Suprapubic skin (tissue), 4 donors: Measurements from ENCODE around the gene ABCC8. TPM values are rescaled to one million over a fixed set of nuclear protein-coding genes. Genes with fewer than 3 reads are reported as not detected.

Experiments
- DNase-seq, 2 donors: peaks; one replicate each; pipeline ENCODE4 v3.0.0-alpha.2; 2019; ENCODE audit warnings: low spot score in 2 of 2
- H3K27ac ChIP-seq: fragments of 200-600 bp; sonication (generic); one replicate; pipeline ENCODE4 v1.5.1; 2019
- H3K27me3 ChIP-seq: fragments of 200-600 bp; sonication (generic); one replicate; pipeline ENCODE4 v1.5.1; 2019
- H3K36me3 ChIP-seq: fragments of 200-600 bp; sonication (generic); one replicate; pipeline ENCODE4 v1.5.1; 2019
- H3K4me1 ChIP-seq: fragments of 200-600 bp; sonication (generic); one replicate; pipeline ENCODE4 v1.5.1; 2019
- H3K4me3 ChIP-seq: fragments of 200-600 bp; sonication (generic); one replicate; pipeline ENCODE4 v1.5.1; 2019; ENCODE audit warnings: mild to moderate bottlenecking
- H3K9me3 ChIP-seq: fragments of 200-600 bp; sonication (generic); one replicate; pipeline ENCODE4 v1.5.1; 2019
- EP300 ChIP-seq: sonication (generic); formaldehyde crosslinking; IDR thresholded peaks from one replicate; pipeline ENCODE4 v1.6.1; 2017; ENCODE audit warnings: antibody characterized with exemption
- POLR2A ChIP-seq, 2 donors: fragments of 450-650 bp; IDR thresholded peaks; one replicate each; pipeline ENCODE4 v1.6.1; 2017; ENCODE audit warnings: antibody characterized with exemption in 2 of 2, mild to moderate bottlenecking in 2 of 2, moderate library complexity in 2 of 2
- POLR2AphosphoS5 ChIP-seq, 3 donors: sonication (generic); formaldehyde crosslinking; IDR thresholded peaks; one replicate each; pipeline ENCODE4 v1.6.1; 2017; ENCODE audit warnings: antibody characterized with exemption in 3 of 3
- WGBS: methylation state at CpG from one replicate; pipeline ENCODE4 v1.1.5; 2018; 5-methylcytosine and 5-hydroxymethylcytosine counted together
- total RNA-seq, 4 donors: library from RNA; depleted of rRNA; stranded (reverse); fragments of >200 nt; gene quantifications; one replicate each; pipeline ENCODE4 v1.1.0, GENCODE V29; 2016
- TF ChIP-seq, protein P1 (sequence below), 2 donors: fragments of 200-600 bp in 1 of 2; fragments of 450-650 bp in 1 of 2; sonication (generic) in 1 of 2; IDR thresholded peaks; one replicate each; pipeline ENCODE4 v1.5.1; 2016 to 2019; ENCODE audit warnings: antibody characterized with exemption in 2 of 2, mild to moderate bottlenecking in 1 of 2, moderate library complexity in 1 of 2

The ABCC8 gene
- total RNA-seq, 4 donors from 2014 or later = 0.42 TPM; not detected in 3

DNA sequence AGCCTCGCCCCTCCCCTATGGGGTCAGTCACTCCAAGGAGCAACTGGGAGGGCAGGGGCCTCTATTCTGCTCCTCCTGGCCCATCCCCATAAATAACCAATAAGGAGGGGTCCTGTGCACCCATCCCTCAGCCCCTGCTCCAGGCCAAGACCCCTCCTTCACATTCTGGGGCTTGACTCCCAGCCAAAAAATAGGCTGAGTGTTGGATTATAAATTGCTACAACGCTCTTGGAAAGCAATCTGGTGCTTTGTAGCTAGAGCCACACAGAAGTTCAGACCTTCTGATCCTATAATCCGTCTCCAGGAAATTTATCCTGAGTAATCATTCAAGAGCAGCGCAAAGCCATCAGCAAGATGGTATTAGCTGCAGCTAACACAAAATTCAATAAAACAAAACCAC, 42.5 kb downstream of the ABCC8 start:
- no peak overlapping the region for H3K4me3 ChIP-seq
- 63% methylated on average over 3 of the region's 4 CpGs for WGBS
- H3K9me3 ChIP-seq = no peaks in the 10 kb centered on the region
- no peak for TF ChIP-seq EP300
- TF ChIP-seq, protein P1, sequence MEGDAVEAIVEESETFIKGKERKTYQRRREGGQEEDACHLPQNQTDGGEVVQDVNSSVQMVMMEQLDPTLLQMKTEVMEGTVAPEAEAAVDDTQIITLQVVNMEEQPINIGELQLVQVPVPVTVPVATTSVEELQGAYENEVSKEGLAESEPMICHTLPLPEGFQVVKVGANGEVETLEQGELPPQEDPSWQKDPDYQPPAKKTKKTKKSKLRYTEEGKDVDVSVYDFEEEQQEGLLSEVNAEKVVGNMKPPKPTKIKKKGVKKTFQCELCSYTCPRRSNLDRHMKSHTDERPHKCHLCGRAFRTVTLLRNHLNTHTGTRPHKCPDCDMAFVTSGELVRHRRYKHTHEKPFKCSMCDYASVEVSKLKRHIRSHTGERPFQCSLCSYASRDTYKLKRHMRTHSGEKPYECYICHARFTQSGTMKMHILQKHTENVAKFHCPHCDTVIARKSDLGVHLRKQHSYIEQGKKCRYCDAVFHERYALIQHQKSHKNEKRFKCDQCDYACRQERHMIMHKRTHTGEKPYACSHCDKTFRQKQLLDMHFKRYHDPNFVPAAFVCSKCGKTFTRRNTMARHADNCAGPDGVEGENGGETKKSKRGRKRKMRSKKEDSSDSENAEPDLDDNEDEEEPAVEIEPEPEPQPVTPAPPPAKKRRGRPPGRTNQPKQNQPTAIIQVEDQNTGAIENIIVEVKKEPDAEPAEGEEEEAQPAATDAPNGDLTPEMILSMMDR (IDR thresholded peaks at IDR 0.05) = no peak
- TF ChIP-seq POLR2A (IDR thresholded peaks at IDR 0.05) = no peak
- TF ChIP-seq POLR2AphosphoS5 (IDR thresholded peaks at IDR 0.05) = no peak
- DNase-seq = no peak
- H3K27me3 ChIP-seq = peaks cover 4% of the 10 kb centered on the region
- H3K27ac ChIP-seq = no peak overlapping the region
- H3K4me1 ChIP-seq = no peaks in the 10 kb centered on the region
- no peaks in the 10 kb centered on the region for H3K36me3 ChIP-seq

DNA sequence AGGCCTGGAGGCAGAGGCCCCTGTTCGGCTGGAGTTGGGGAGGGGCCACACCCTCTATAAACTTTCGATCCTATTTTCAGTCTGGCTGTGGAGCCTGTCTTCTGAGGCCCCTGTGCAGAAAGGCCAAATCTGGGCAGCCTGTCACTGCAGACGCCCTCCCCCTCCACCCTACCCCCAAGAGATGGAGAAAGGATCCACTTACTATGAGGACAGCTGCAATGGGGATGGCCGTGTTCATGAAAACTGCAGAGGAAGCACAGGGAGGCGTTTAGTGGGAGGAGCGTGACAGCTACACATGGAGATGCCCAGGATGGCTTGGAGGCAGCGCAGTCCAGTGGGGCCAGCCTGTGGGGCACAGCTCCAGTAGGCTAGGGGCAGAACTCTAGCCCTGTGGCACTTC, 44.6 kb downstream of the ABCC8 start:
- Histone ChIP-seq H3K4me3 (no peak overlapping the region), H3K27ac (no peak overlapping the region), H3K36me3 (no peaks in the 10 kb centered on the region), H3K9me3 (no peaks in the 10 kb centered on the region), H3K27me3 (peaks cover 3% of the 10 kb centered on the region), H3K4me1 (no peaks in the 10 kb centered on the region)
- WGBS = 60% methylated on average over 7 of the region's 7 CpGs
- no peak for DNase-seq
- TF ChIP-seq POLR2A (IDR thresholded peaks at IDR 0.05) (no peak), EP300 (no peak), POLR2AphosphoS5 (IDR thresholded peaks at IDR 0.05) (no peak)
- TF ChIP-seq, protein P1 (IDR thresholded peaks at IDR 0.05) = no peak

DNA sequence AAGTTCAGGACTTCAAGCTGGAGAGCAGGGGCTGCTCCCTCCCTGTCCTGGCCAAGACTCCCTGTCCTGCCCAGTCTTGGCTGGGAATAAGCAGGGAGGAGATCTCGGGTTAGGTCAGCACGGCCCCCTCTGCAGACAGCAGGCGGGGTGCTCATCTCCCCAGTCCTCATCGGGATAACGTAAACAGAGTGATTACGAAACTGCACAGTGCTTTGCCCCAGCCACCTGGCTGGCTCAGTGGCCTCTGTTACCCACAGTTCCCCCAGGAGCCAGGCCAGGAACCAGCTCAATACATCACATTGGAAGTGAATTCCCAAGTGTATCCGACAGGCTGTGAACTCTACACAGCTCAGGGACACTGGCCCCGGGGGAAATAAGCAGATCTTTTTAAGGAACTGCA, 45.5 kb downstream of the ABCC8 start:
- H3K4me1 ChIP-seq = no peaks in the 10 kb centered on the region
- 64% methylated on average over 2 of the region's 8 CpGs for whole genome bisulfite sequencing
- peaks cover 5% of the 10 kb centered on the region for H3K27me3 ChIP-seq
- no peak for DNase-seq
- H3K36me3 ChIP-seq = no peaks in the 10 kb centered on the region
- H3K9me3 ChIP-seq = no peaks in the 10 kb centered on the region
- no peak for TF ChIP-seq POLR2A (IDR thresholded peaks at IDR 0.05)
- TF ChIP-seq EP300 = no peak
- TF ChIP-seq, protein P1 (IDR thresholded peaks at IDR 0.05) = no peak
- TF ChIP-seq POLR2AphosphoS5 (IDR thresholded peaks at IDR 0.05) = no peak
- no peak overlapping the region for H3K4me3 ChIP-seq
- H3K27ac ChIP-seq = no peak overlapping the region

DNA sequence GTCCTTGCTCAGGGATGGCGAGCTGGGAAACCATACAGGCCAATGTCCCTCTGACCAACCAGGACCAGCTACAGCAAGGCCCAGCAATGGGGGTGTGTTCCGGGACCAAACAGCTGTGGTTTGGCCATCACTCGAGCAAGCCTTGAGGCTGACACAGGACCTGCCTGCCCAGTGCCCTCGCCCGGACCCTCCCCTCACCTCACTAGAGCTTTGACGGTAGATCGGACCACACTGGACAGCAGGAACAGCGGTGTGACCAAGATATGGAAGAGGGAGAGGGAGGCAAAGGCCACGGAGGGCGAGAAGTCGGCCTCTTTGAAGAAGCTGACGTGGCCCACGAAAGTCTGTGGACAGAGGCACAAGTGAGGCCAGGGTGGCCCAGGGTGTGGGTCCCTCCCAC, 46.0 kb downstream of the ABCC8 start:
- no peaks in the 10 kb centered on the region for H3K36me3 ChIP-seq
- peaks cover 5% of the 10 kb centered on the region for H3K27me3 ChIP-seq
- H3K27ac ChIP-seq = no peak overlapping the region
- no peaks in the 10 kb centered on the region for H3K4me1 ChIP-seq
- no peaks in the 10 kb centered on the region for H3K9me3 ChIP-seq
- WGBS = 92% methylated on average over 8 of the region's 13 CpGs
- H3K4me3 ChIP-seq = no peak overlapping the region
- no peak for DNase-seq
- TF ChIP-seq EP300 = no peak
- TF ChIP-seq, protein P1 (IDR thresholded peaks at IDR 0.05) = no peak
- no peak for TF ChIP-seq POLR2AphosphoS5 (IDR thresholded peaks at IDR 0.05)
- TF ChIP-seq POLR2A (IDR thresholded peaks at IDR 0.05) = no peak

DNA sequence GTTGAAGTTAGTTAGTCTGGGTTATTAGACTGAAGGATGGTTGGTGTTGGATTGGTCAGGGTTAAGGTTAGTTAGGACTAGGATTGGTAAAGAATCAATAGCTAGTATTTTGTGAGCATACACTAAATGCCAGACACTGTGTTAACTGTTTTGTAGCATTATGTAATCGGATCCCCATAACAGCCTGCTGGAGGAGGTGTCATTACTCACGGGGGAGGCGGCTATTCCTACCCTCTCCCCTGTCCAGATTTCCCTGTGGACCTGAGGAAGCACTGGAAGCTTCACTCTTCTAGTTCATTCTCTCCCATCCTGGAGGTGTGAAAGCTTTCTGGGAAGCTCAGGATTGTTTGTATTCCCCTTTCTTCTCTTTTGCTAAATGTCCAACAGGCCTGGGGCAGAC, 47.7 kb downstream of the ABCC8 start:
- no peak for TF ChIP-seq POLR2AphosphoS5 (IDR thresholded peaks at IDR 0.05)
- no peak for TF ChIP-seq EP300
- TF ChIP-seq, protein P1 (IDR thresholded peaks at IDR 0.05) = no peak
- TF ChIP-seq POLR2A (IDR thresholded peaks at IDR 0.05) = no peak
- Histone ChIP-seq H3K4me1 (no peaks in the 10 kb centered on the region), H3K27ac (no peak overlapping the region), H3K27me3 (peaks cover 13% of the 10 kb centered on the region), H3K9me3 (no peaks in the 10 kb centered on the region), H3K36me3 (no peaks in the 10 kb centered on the region), H3K4me3 (no peak overlapping the region)
- DNase-seq = no peak
- WGBS = 68% methylated on average over 3 of the region's 3 CpGs
